ENCODE results near the gene C1QTNF5. TPM values are rescaled to one million over a fixed set of nuclear protein-coding genes. Genes with fewer than 3 reads are reported as not detected.
"Not testable (repeated sequence)": the region's sequence is repeated elsewhere in the genome, so short reads cannot be mapped to it uniquely, and the experiment has no call there.

C1QTNF5 gene
- not detected in 2 replicates for total RNA-seq (2014; rRNA removed; shearing (Covaris generic))

GRCh38 chr11:119340335-119341221, at the start of gene C1QTNF5:
Gene C1QTNF5 (minus strand): TSS chr11:119340883. CDS start chr11:119340397, 486 bp downstream.
- DNase-seq (ENCODE audit: low spot score) = no peak

- DNase-seq (ENCODE audit: low spot score) = no peak
Observed at GRCh38 chr11:119389611-119390254, 49.0 kb upstream of the C1QTNF5 start.

GRCh38 chr11:119388103-119388502, 47.4 kb upstream of the C1QTNF5 start:
- DNase-seq (ENCODE audit: low spot score) = no peak

GRCh38 chr11:119384332-119384731, 43.6 kb upstream of the C1QTNF5 start:
- no peak for DNase-seq (ENCODE audit: low spot score)

- DNase-seq (ENCODE audit: low spot score) = not testable (repeated sequence)
Observed at GRCh38 chr11:119382513-119382912, 41.8 kb upstream of the C1QTNF5 start.

GRCh38 chr11:119382101-119382500, 41.4 kb upstream of the C1QTNF5 start:
- DNase-seq (ENCODE audit: low spot score) = no peak

GRCh38 chr11:119381181-119381988, 40.7 kb upstream of the C1QTNF5 start, which contains the start of gene USP2:
Gene USP2 (minus strand): TSS chr11:119381690. CDS start chr11:119373480, 8,210 bp downstream.
- peak; percentile 92 for DNase-seq (ENCODE audit: low spot score)

- DNase-seq (ENCODE audit: low spot score) = no peak
Observed at GRCh38 chr11:119380827-119381180, 40.1 kb upstream of the C1QTNF5 start.

- DNase-seq (ENCODE audit: low spot score) = no peak
Observed at GRCh38 chr11:119380160-119380826, 39.6 kb upstream of the C1QTNF5 start.

- no peak for DNase-seq (ENCODE audit: low spot score)
Observed at GRCh38 chr11:119378851-119379465, 38.3 kb upstream of the C1QTNF5 start.

GRCh38 chr11:119377961-119378667, 37.4 kb upstream of the C1QTNF5 start:
- no peak for DNase-seq (ENCODE audit: low spot score)

- no peak for DNase-seq (ENCODE audit: low spot score)
Observed at GRCh38 chr11:119377112-119377901, 36.6 kb upstream of the C1QTNF5 start.

GRCh38 chr11:119376197-119376847, 35.6 kb upstream of the C1QTNF5 start:
- DNase-seq (ENCODE audit: low spot score) = no peak

GRCh38 chr11:119375337-119376196, 34.9 kb upstream of the C1QTNF5 start:
- DNase-seq (ENCODE audit: low spot score) = no peak

GRCh38 chr11:119374632-119375336, 34.1 kb upstream of the C1QTNF5 start:
- no peak for DNase-seq (ENCODE audit: low spot score)

GRCh38 chr11:119373921-119374631, 33.4 kb upstream of the C1QTNF5 start:
- peak; percentile 57 for DNase-seq (ENCODE audit: low spot score)

All from H4 (cell line).